ENCODE results near the gene LNP1.

DNA sequence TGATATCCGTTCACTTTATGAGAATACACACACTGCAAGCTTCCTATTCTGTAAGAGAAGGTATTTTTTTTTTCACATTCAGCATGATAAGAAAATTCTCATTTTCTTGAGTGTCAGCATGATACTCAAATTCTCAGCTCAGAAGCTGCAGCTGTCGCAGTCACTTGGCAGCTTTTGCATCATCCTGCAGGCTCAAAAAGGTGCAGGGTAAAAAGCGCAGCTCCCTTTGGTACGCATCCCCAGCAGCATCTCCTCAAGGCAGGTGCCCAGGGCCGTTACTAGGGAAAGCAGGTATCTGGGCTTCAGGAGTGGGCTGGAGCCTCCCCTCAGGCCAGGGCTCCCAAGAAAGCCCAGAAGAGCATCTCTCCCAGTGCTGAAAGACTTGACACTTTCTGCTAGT, 22.3 kb downstream of the LNP1 start:
- TF ChIP-seq, protein P1, sequence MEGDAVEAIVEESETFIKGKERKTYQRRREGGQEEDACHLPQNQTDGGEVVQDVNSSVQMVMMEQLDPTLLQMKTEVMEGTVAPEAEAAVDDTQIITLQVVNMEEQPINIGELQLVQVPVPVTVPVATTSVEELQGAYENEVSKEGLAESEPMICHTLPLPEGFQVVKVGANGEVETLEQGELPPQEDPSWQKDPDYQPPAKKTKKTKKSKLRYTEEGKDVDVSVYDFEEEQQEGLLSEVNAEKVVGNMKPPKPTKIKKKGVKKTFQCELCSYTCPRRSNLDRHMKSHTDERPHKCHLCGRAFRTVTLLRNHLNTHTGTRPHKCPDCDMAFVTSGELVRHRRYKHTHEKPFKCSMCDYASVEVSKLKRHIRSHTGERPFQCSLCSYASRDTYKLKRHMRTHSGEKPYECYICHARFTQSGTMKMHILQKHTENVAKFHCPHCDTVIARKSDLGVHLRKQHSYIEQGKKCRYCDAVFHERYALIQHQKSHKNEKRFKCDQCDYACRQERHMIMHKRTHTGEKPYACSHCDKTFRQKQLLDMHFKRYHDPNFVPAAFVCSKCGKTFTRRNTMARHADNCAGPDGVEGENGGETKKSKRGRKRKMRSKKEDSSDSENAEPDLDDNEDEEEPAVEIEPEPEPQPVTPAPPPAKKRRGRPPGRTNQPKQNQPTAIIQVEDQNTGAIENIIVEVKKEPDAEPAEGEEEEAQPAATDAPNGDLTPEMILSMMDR (IDR thresholded peaks at IDR 0.05; ENCODE audit: low read depth, low read length, missing input control): no peak
- TF ChIP-seq, protein P2, sequence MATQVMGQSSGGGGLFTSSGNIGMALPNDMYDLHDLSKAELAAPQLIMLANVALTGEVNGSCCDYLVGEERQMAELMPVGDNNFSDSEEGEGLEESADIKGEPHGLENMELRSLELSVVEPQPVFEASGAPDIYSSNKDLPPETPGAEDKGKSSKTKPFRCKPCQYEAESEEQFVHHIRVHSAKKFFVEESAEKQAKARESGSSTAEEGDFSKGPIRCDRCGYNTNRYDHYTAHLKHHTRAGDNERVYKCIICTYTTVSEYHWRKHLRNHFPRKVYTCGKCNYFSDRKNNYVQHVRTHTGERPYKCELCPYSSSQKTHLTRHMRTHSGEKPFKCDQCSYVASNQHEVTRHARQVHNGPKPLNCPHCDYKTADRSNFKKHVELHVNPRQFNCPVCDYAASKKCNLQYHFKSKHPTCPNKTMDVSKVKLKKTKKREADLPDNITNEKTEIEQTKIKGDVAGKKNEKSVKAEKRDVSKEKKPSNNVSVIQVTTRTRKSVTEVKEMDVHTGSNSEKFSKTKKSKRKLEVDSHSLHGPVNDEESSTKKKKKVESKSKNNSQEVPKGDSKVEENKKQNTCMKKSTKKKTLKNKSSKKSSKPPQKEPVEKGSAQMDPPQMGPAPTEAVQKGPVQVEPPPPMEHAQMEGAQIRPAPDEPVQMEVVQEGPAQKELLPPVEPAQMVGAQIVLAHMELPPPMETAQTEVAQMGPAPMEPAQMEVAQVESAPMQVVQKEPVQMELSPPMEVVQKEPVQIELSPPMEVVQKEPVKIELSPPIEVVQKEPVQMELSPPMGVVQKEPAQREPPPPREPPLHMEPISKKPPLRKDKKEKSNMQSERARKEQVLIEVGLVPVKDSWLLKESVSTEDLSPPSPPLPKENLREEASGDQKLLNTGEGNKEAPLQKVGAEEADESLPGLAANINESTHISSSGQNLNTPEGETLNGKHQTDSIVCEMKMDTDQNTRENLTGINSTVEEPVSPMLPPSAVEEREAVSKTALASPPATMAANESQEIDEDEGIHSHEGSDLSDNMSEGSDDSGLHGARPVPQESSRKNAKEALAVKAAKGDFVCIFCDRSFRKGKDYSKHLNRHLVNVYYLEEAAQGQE (IDR thresholded peaks at IDR 0.05): no peak
- no peak for TF ChIP-seq EGR1 (IDR thresholded peaks at IDR 0.05; ENCODE audit: low read depth in 2 of 2)
- no peak for TF ChIP-seq YY1 (IDR thresholded peaks at IDR 0.05)
- TF ChIP-seq RAD21 (IDR thresholded peaks at IDR 0.05): no peak
- TF ChIP-seq FOXA1 (IDR thresholded peaks at IDR 0.05): no peak
- TF ChIP-seq SP1 (IDR thresholded peaks at IDR 0.05): no peak
- TF ChIP-seq JUND (IDR thresholded peaks at IDR 0.05): no peak
- no peak for TF ChIP-seq GABPA (IDR thresholded peaks at IDR 0.05 in 1 of 2, conservative IDR thresholded peaks at IDR 0.05 in 1 of 2)
- TF ChIP-seq, protein P3, sequence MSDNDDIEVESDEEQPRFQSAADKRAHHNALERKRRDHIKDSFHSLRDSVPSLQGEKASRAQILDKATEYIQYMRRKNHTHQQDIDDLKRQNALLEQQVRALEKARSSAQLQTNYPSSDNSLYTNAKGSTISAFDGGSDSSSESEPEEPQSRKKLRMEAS (IDR thresholded peaks at IDR 0.05): no peak
- TF ChIP-seq, protein P4, sequence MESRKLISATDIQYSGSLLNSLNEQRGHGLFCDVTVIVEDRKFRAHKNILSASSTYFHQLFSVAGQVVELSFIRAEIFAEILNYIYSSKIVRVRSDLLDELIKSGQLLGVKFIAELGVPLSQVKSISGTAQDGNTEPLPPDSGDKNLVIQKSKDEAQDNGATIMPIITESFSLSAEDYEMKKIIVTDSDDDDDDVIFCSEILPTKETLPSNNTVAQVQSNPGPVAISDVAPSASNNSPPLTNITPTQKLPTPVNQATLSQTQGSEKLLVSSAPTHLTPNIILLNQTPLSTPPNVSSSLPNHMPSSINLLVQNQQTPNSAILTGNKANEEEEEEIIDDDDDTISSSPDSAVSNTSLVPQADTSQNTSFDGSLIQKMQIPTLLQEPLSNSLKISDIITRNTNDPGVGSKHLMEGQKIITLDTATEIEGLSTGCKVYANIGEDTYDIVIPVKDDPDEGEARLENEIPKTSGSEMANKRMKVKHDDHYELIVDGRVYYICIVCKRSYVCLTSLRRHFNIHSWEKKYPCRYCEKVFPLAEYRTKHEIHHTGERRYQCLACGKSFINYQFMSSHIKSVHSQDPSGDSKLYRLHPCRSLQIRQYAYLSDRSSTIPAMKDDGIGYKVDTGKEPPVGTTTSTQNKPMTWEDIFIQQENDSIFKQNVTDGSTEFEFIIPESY (IDR thresholded peaks at IDR 0.05): no peak
- TF ChIP-seq, protein P5, sequence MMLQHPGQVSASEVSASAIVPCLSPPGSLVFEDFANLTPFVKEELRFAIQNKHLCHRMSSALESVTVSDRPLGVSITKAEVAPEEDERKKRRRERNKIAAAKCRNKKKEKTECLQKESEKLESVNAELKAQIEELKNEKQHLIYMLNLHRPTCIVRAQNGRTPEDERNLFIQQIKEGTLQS (IDR thresholded peaks at IDR 0.05): no peak
- TF ChIP-seq HNF4A (conservative IDR thresholded peaks at IDR 0.05): no peak
